CD4-positive, alpha-beta T cell (primary cell): ENCODE results near the gene PIGL. TPM values are rescaled to one million over a fixed set of nuclear protein-coding genes. Genes with fewer than 3 reads are reported as not detected.

Experiments used
- ATAC-seq: fragments of 200-7000 bp; cut with Tn5 transposase; one replicate; pipeline ENCODE4 v1.10.0; 2022; ENCODE audit warnings: mild to moderate bottlenecking; ENCODE audit not compliant: poor library complexity
- CTCF ChIA-PET: fragments of 350-600 bp; sonication (Branson Sonifier 250); formaldehyde crosslinking; loops from one replicate; lab custom pipeline; 2021; ENCODE audit warnings: antibody characterized with exemption, inconsistent platforms; lab: Charles Lee
- POLR2A ChIA-PET: fragments of 350-600 bp; sonication (Branson Sonifier 250); formaldehyde crosslinking; loops from one replicate; lab custom pipeline; 2021; ENCODE audit warnings: antibody characterized with exemption, inconsistent platforms; lab: Charles Lee
- DNase-seq, 14 experiments: peaks; one replicate each; pipeline ENCODE4 v3.0.0-alpha.2; 2013 to 2020; ENCODE audit warnings: mixed read lengths in 2 of 14
- H3K27ac ChIP-seq, 2 donors: one replicate each; pipeline versions ENCODE4 v1.5.1 to v1.7.0; 2013; ENCODE audit warnings: low read length in 2 of 2, low read depth in 1 of 2, mild to moderate bottlenecking in 1 of 2
- H3K27me3 ChIP-seq, 2 experiments: 1 replicate in 1 of 2; 2 replicates in 1 of 2; pipeline versions ENCODE4 v1.6.1 to v1.7.0; 2013; ENCODE audit warnings: low read length in 2 of 2, control low read depth in 1 of 2, mild to moderate bottlenecking in 1 of 2, moderate library complexity in 1 of 2; ENCODE audit not compliant: insufficient read depth in 2 of 2, control insufficient read depth in 1 of 2
- H3K36me3 ChIP-seq: one replicate; pipeline ENCODE4 v1.6.1; 2013; ENCODE audit warnings: low read length, control low read depth; ENCODE audit not compliant: insufficient read depth
- H3K4me1 ChIP-seq: one replicate; pipeline ENCODE4 v1.6.1; 2013; ENCODE audit warnings: low read length, control low read depth; ENCODE audit not compliant: insufficient read depth
- H3K4me3 ChIP-seq: one replicate; pipeline ENCODE4 v1.5.1; 2013; ENCODE audit warnings: mild to moderate bottlenecking, low read length, moderate library complexity
- H3K9me3 ChIP-seq, 2 experiments: 1 replicate in 1 of 2; 2 replicates in 1 of 2; pipeline versions ENCODE4 v1.6.1 to v1.7.0; 2013; ENCODE audit warnings: low read length in 2 of 2, mild to moderate bottlenecking in 2 of 2, control low read depth in 1 of 2, moderate library complexity in 1 of 2; ENCODE audit not compliant: control insufficient read depth in 1 of 2, insufficient read depth in 1 of 2
- H3K27ac Mint-ChIP-seq: one replicate; pipeline ENCODE4 v1.8.0; 2020; ENCODE audit warnings: mixed read lengths
- H3K27me3 Mint-ChIP-seq: one replicate; pipeline ENCODE4 v1.8.0; 2021; ENCODE audit warnings: mixed read lengths
- H3K36me3 Mint-ChIP-seq: one replicate; pipeline ENCODE4 v1.8.0; 2021; ENCODE audit warnings: low read depth, mixed read lengths
- H3K4me1 Mint-ChIP-seq: one replicate; pipeline ENCODE4 v1.8.0; 2021; ENCODE audit warnings: low read depth, mixed read lengths
- H3K4me3 Mint-ChIP-seq: one replicate; pipeline ENCODE4 v1.8.0; 2020; ENCODE audit warnings: mild to moderate bottlenecking, mixed read lengths
- H3K9me3 Mint-ChIP-seq: one replicate; pipeline ENCODE4 v1.8.0; 2020; ENCODE audit warnings: mixed read lengths
- CTCF ChIP-seq: fragments of 200-600 bp; IDR thresholded peaks from one replicate; pipeline ENCODE4 v1.8.0; 2022; ENCODE audit warnings: antibody characterized with exemption, mild to moderate bottlenecking
- intact Hi-C, 2 experiments: fragments of 100-400 bp; cut with DNase I in 1 of 2; cut with micrococcal nuclease in 1 of 2; formaldehyde crosslinking; loops; one replicate each; pipeline versions ENCODE4 v1.15.1 to v1.9.0; 2023 to 2025; cut with DNase I, micrococcal nuclease
- total RNA-seq, 174 experiments: library from RNA in 2 of 174; stranded (reverse) in 2 of 174; gene quantifications; one replicate each; pipeline ENCODE4 v1.2.3 and lab custom pipeline; 2021 to 2026

PIGL gene
- total RNA-seq, 2 experiments from 2014 or later, result 48.4 to 49.0 TPM

- no peaks in the 10 kb centered on the region for H3K27me3 ChIP-seq
- no peak for ATAC-seq
- Mint-ChIP-seq H3K27ac (no peak overlapping the region), H3K4me3 (no peak overlapping the region), H3K27me3 (no peaks in the 10 kb centered on the region), H3K36me3 (peaks cover 42% of the 10 kb centered on the region), H3K4me1 (peaks cover 13% of the 10 kb centered on the region), H3K9me3 (no peaks in the 10 kb centered on the region)
- H3K4me1 ChIP-seq, result no peaks in the 10 kb centered on the region
- intact Hi-C loops, result no loop called here
- no peak for TF ChIP-seq CTCF
- no peak for DNase-seq
- no peak overlapping the region for H3K27ac ChIP-seq
- ChIA-PET POLR2A (no interaction called here), CTCF (no interaction called here)
- H3K4me3 ChIP-seq, result no peak overlapping the region
- H3K9me3 ChIP-seq, result no peaks in the 10 kb centered on the region
- H3K36me3 ChIP-seq, result peaks cover 14% of the 10 kb centered on the region
Observed at GRCh38 chr17:16251043-16251442, 34.0 kb downstream of the PIGL start.

- no peak overlapping the region for H3K4me3 Mint-ChIP-seq
- no peak for TF ChIP-seq CTCF
- intact Hi-C loops, result no loop called here
- Histone ChIP-seq H3K4me1 (no peaks in the 10 kb centered on the region), H3K36me3 (peaks cover 14% of the 10 kb centered on the region), H3K27me3 (no peaks in the 10 kb centered on the region), H3K27ac (no peak overlapping the region), H3K9me3 (no peaks in the 10 kb centered on the region), H3K4me3 (no peak overlapping the region)
- H3K27me3 Mint-ChIP-seq, result no peaks in the 10 kb centered on the region
- DNase-seq (no peak), ATAC-seq (no peak)
- no peak overlapping the region for H3K27ac Mint-ChIP-seq
- ChIA-PET POLR2A (no interaction called here), CTCF (no interaction called here)
- H3K9me3 Mint-ChIP-seq, result no peaks in the 10 kb centered on the region
- H3K36me3 Mint-ChIP-seq, result peaks cover 42% of the 10 kb centered on the region
- H3K4me1 Mint-ChIP-seq, result peaks cover 13% of the 10 kb centered on the region
Observed at GRCh38 chr17:16251556-16251955, 34.5 kb downstream of the PIGL start.

- peaks cover 0 to 1% of the 10 kb centered on the region in 2 experiments for H3K9me3 ChIP-seq
- Mint-ChIP-seq H3K36me3 (peaks cover 29% of the 10 kb centered on the region), H3K9me3 (no peaks in the 10 kb centered on the region), H3K27ac (no peak overlapping the region), H3K27me3 (no peaks in the 10 kb centered on the region), H3K4me1 (peaks cover 13% of the 10 kb centered on the region), H3K4me3 (no peak overlapping the region)
- no peaks in the 10 kb centered on the region for H3K27me3 ChIP-seq
- CTCF ChIA-PET, result interaction anchor here (0.8 to 1.8 kb wide), 2 partner anchors 13 to 22 kb away, joined by 3 to 7 read pairs; no protein-coding TSS in a partner anchor
- H3K4me1 ChIP-seq, result no peaks in the 10 kb centered on the region
- H3K36me3 ChIP-seq, result peaks cover 4% of the 10 kb centered on the region
- no peak overlapping the region for H3K4me3 ChIP-seq
- no peak overlapping the region for H3K27ac ChIP-seq
- DNase-seq (no peak), ATAC-seq (no peak)
- intact Hi-C loops, result no loop called here
- TF ChIP-seq CTCF, result no peak
- POLR2A ChIA-PET, result no interaction called here
Observed at GRCh38 chr17:16254773-16255400, 37.9 kb downstream of the PIGL start.
